ENCODE results near the gene PRMT7.

DNA sequence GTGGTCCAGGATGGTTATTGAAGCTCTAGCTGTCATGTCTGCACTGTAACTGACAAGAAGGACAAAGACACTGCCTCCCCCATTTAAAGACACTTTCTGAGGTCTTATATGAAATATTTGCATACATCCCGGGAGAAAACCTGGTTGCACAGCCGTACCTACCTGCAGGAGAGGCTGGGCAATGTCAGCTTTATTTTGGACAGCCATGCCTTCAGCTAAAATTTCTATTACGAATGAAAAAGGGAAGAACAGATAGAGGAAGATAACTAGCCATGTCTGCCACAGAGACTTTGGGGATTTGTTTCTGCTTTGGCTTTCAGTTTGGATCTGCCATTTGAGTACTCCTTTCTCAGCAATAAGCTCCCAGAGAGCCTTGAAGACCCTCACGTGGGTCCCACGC lies 27.5 kb upstream of the PRMT7 start:
- TF ChIP-seq, protein P1, sequence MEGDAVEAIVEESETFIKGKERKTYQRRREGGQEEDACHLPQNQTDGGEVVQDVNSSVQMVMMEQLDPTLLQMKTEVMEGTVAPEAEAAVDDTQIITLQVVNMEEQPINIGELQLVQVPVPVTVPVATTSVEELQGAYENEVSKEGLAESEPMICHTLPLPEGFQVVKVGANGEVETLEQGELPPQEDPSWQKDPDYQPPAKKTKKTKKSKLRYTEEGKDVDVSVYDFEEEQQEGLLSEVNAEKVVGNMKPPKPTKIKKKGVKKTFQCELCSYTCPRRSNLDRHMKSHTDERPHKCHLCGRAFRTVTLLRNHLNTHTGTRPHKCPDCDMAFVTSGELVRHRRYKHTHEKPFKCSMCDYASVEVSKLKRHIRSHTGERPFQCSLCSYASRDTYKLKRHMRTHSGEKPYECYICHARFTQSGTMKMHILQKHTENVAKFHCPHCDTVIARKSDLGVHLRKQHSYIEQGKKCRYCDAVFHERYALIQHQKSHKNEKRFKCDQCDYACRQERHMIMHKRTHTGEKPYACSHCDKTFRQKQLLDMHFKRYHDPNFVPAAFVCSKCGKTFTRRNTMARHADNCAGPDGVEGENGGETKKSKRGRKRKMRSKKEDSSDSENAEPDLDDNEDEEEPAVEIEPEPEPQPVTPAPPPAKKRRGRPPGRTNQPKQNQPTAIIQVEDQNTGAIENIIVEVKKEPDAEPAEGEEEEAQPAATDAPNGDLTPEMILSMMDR (IDR thresholded peaks at IDR 0.05; ENCODE audit: poor library complexity, severe bottlenecking): no peak
- TF ChIP-seq POLR2AphosphoS5 (IDR thresholded peaks at IDR 0.05): no peak
- TF ChIP-seq SMC3 (conservative IDR thresholded peaks at IDR 0.05; ENCODE audit: poor library complexity): no peak
- TF ChIP-seq, protein P2, sequence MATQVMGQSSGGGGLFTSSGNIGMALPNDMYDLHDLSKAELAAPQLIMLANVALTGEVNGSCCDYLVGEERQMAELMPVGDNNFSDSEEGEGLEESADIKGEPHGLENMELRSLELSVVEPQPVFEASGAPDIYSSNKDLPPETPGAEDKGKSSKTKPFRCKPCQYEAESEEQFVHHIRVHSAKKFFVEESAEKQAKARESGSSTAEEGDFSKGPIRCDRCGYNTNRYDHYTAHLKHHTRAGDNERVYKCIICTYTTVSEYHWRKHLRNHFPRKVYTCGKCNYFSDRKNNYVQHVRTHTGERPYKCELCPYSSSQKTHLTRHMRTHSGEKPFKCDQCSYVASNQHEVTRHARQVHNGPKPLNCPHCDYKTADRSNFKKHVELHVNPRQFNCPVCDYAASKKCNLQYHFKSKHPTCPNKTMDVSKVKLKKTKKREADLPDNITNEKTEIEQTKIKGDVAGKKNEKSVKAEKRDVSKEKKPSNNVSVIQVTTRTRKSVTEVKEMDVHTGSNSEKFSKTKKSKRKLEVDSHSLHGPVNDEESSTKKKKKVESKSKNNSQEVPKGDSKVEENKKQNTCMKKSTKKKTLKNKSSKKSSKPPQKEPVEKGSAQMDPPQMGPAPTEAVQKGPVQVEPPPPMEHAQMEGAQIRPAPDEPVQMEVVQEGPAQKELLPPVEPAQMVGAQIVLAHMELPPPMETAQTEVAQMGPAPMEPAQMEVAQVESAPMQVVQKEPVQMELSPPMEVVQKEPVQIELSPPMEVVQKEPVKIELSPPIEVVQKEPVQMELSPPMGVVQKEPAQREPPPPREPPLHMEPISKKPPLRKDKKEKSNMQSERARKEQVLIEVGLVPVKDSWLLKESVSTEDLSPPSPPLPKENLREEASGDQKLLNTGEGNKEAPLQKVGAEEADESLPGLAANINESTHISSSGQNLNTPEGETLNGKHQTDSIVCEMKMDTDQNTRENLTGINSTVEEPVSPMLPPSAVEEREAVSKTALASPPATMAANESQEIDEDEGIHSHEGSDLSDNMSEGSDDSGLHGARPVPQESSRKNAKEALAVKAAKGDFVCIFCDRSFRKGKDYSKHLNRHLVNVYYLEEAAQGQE (IDR thresholded peaks at IDR 0.05; ENCODE audit: borderline replicate concordance): no peak
- TF ChIP-seq EZH2 (IDR thresholded peaks at IDR 0.05; ENCODE audit: borderline replicate concordance, insufficient read depth, low read length, poor library complexity, severe bottlenecking): no peak
- TF ChIP-seq TAF1 (IDR thresholded peaks at IDR 0.05; ENCODE audit: low read depth): no peak
- TF ChIP-seq EP300 (conservative IDR thresholded peaks at IDR 0.05; ENCODE audit: poor library complexity, severe bottlenecking): no peak
